ENCODE measurements around the gene WDR93. TPM values are rescaled to one million over a fixed set of nuclear protein-coding genes. Genes with fewer than 3 reads are reported as not detected.

The WDR93 gene
- total RNA-seq, 1 experiment from 2014 or later: not detected

GRCh38 chr15:89654301-89654761 is 36.3 kb upstream of the WDR93 start:
- ATAC-seq: no peak
- Mint-ChIP-seq H3K4me3 (peak overlapping the region; percentile 84), H3K4me1 (peaks cover 10% of the 10 kb centered on the region), H3K9me3 (no peaks in the 10 kb centered on the region), H3K36me3 (peaks cover 7% of the 10 kb centered on the region; the same call in 1 of the 2 replicates), H3K27ac (0 out of 2 replicates have a peak overlapping the region, but pooled peaks have one; percentile 33), H3K27me3 (ENCODE audit: low read depth) (peaks cover 19% of the 10 kb centered on the region)
- DNase-seq (ENCODE audit: low spot score): no peak
- TF ChIP-seq ATF1 (CRISPR knock-in tag; IDR thresholded peaks at IDR 0.05): no peak
- TF ChIP-seq E2F4 (CRISPR knock-in tag; IDR thresholded peaks at IDR 0.05; ENCODE audit: borderline replicate concordance, low read depth): no peak
- no peak for TF ChIP-seq JAZF1 (CRISPR knock-in tag; IDR thresholded peaks at IDR 0.05)
- no peak for TF ChIP-seq FOXJ3 (CRISPR knock-in tag; IDR thresholded peaks at IDR 0.05; ENCODE audit: borderline replicate concordance)
- TF ChIP-seq ZNF121 (CRISPR knock-in tag; IDR thresholded peaks at IDR 0.05): no peak
- no peak for TF ChIP-seq ZNF396 (CRISPR knock-in tag; IDR thresholded peaks at IDR 0.05; ENCODE audit: borderline replicate concordance)
- TF ChIP-seq USF2 (CRISPR knock-in tag; IDR thresholded peaks at IDR 0.05): no peak
- no peak for TF ChIP-seq TEAD4 (CRISPR knock-in tag; IDR thresholded peaks at IDR 0.05)
- TF ChIP-seq FOXP1 (CRISPR knock-in tag; IDR thresholded peaks at IDR 0.05; ENCODE audit: borderline replicate concordance): no peak
- no peak for TF ChIP-seq CBFB (CRISPR knock-in tag; IDR thresholded peaks at IDR 0.05; ENCODE audit: low read depth)
- no peak for TF ChIP-seq RORB (CRISPR knock-in tag; IDR thresholded peaks at IDR 0.05)
- TF ChIP-seq MYBL2 (CRISPR knock-in tag; IDR thresholded peaks at IDR 0.05): no peak
- no peak for TF ChIP-seq ZNF317 (CRISPR knock-in tag; IDR thresholded peaks at IDR 0.05; ENCODE audit: borderline replicate concordance, low read depth)
- no peak for TF ChIP-seq ATF3 (CRISPR knock-in tag; conservative IDR thresholded peaks at IDR 0.05)
- no peak for TF ChIP-seq ELF4 (CRISPR knock-in tag; IDR thresholded peaks at IDR 0.05; ENCODE audit: low read depth)
- TF ChIP-seq FOXP4 (CRISPR knock-in tag; IDR thresholded peaks at IDR 0.05): no peak
- no peak for TF ChIP-seq OVOL2 (CRISPR knock-in tag; IDR thresholded peaks at IDR 0.05; ENCODE audit: borderline replicate concordance)
- no peak for TF ChIP-seq IRF1 (CRISPR knock-in tag; IDR thresholded peaks at IDR 0.05)
- ChIA-PET CTCF (interaction anchor here (0.6 to 1.1 kb wide), 2 partner anchors 25 to 86 kb away, joined by 3 read pairs; no protein-coding TSS in a partner anchor), POLR2A (no interaction called here)

GRCh38 chr15:89654847-89655805 is 35.5 kb upstream of the WDR93 start, which contains the start of gene KIF7:
KIF7 (minus strand) TSS chr15:89655467; CDS start chr15:89652930, 2,537 bp downstream.
- Mint-ChIP-seq H3K4me3 (peak within 1 kb of the TSS; percentile 84), H3K36me3 (peaks cover 7% of the 10 kb centered on the region; the same call in 1 of the 2 replicates), H3K27me3 (ENCODE audit: low read depth) (peaks cover 27% of the 10 kb centered on the region), H3K4me1 (peaks cover 10% of the 10 kb centered on the region), H3K9me3 (peaks cover under 1% of the 10 kb centered on the region; the same call in 1 of the 2 replicates), H3K27ac (0 out of 2 replicates have a peak within 1 kb of the TSS, but pooled peaks have one; percentile 60)
- CTCF ChIA-PET: interaction anchor here (0.6 to 1.1 kb wide), 3 partner anchors 18 to 85 kb away, joined by 3 read pairs; no protein-coding TSS in a partner anchor
- DNase-seq (ENCODE audit: low spot score) (peak; percentile 82), ATAC-seq (peak; percentile 86)
- POLR2A ChIA-PET: no interaction called here
- no peak for TF ChIP-seq ZNF416 (CRISPR knock-in tag; IDR thresholded peaks at IDR 0.05)
- TF ChIP-seq FOXP1 (CRISPR knock-in tag; IDR thresholded peaks at IDR 0.05; ENCODE audit: borderline replicate concordance): peak; percentile 85
- TF ChIP-seq ZMAT4 (CRISPR knock-in tag; IDR thresholded peaks at IDR 0.05): no peak
- TF ChIP-seq TEAD4 (CRISPR knock-in tag; IDR thresholded peaks at IDR 0.05): 0 out of 2 replicates have a peak, but pooled peaks have one; percentile 33
- TF ChIP-seq CBFB (CRISPR knock-in tag; IDR thresholded peaks at IDR 0.05; ENCODE audit: low read depth): 0 out of 2 replicates have a peak, but pooled peaks have one; percentile 30
- 0 out of 2 replicates have a peak, but pooled peaks have one; percentile 20 for TF ChIP-seq JUN (CRISPR knock-in tag; IDR thresholded peaks at IDR 0.05)
- peak; percentile 29; the same call in 1 of the 2 replicates for TF ChIP-seq FOXK1 (CRISPR knock-in tag; IDR thresholded peaks at IDR 0.05)
- peak; percentile 38; the same call in 1 of the 2 replicates for TF ChIP-seq GABPB1 (CRISPR knock-in tag; IDR thresholded peaks at IDR 0.05)
- peak; percentile 75 for TF ChIP-seq SP1 (CRISPR knock-in tag; conservative IDR thresholded peaks at IDR 0.05)
- TF ChIP-seq ZNF396 (CRISPR knock-in tag; IDR thresholded peaks at IDR 0.05; ENCODE audit: borderline replicate concordance): no peak
- peak; percentile 53; the same call in 1 of the 2 replicates for TF ChIP-seq MYBL2 (CRISPR knock-in tag; IDR thresholded peaks at IDR 0.05)
- peak; percentile 16; the same call in 1 of the 2 replicates for TF ChIP-seq ERG (CRISPR knock-in tag; IDR thresholded peaks at IDR 0.05)
- TF ChIP-seq NFE2L1 (CRISPR knock-in tag; IDR thresholded peaks at IDR 0.05): 0 out of 2 replicates have a peak, but pooled peaks have one; percentile 39

Measured in WTC11 (cell line).